ENCODE measurements around the gene ADAMTS2. TPM values are rescaled to one million over a fixed set of nuclear protein-coding genes. Genes with fewer than 3 reads are reported as not detected.

Gene ADAMTS2
- polyA plus RNA-seq (2013, experiment 1 of 2), result 5.3 TPM
- polyA plus RNA-seq (2013, experiment 2 of 2), result 5.7 TPM

DNA sequence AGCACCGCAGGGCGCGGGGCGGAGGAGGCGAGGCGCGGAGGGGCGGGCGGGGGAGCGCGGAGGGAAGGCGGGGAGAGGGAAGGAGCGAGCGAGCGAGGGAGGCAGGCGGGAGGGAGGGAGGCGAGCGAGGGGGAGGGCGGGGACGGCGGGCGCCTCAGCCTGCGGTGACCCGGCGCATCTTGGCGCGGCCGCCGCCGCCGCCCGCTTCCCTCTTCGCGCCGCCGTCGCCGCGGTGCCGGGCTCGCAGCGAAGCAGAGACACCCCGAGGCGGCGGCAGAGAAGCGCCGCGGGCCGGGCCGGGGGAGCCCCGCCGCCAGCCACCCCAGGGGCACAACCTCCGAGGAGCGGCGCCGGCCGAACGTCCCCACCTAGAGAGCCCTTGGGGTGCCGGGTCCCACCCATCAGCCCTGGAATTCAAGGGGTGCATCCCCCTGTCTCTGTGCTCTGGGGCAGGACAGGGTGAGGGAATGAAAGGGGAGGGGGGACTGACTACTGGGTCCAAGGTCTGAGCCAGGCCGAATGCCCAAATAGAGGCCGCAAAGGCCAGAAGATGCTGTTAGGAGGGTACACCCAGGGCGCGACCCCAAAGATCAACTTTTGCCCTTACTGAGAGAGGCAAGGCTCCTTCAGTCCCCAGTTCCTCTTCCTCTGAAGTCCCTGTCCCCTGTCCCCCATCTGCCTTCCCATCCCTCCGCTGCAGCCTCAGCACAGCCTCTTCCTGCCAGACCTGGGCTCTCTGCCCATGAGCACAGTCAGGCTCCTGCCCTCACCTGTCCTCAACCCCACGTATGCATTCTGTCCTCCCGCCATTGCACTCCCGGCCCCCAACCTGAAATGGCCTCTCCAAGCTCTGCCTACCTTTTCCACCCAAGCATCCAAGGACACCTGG, at the start of gene ADAMTS2:
TSS of gene ADAMTS2 (minus strand) at position 29 of the 889 bp plus-strand sequence. CDS start 133 bp downstream, outside the sequence.
- peak within 1 kb of the TSS; percentile 99 for H3K4me2 ChIP-seq (ENCODE audit: insufficient read depth, low read length, poor library complexity, severe bottlenecking)
- H3K9me3 ChIP-seq (replicated peaks in 1 of 2; ENCODE audit: control insufficient read depth in 2 of 2, insufficient read depth in 1 of 2, low read depth in 1 of 2, low read length in 2 of 2), result no peaks in the 10 kb centered on the region
- no peaks in the 10 kb centered on the region for H3K36me3 ChIP-seq (replicated peaks in 1 of 2; ENCODE audit: control insufficient read depth in 2 of 2, insufficient read depth in 2 of 2, low read length in 2 of 2)
- no peak within 1 kb of the TSS for H4K8ac ChIP-seq (ENCODE audit: low read depth, low read length)
- no peaks in the 10 kb centered on the region for H3K79me1 ChIP-seq (ENCODE audit: low read depth, low read length)
- no peak within 1 kb of the TSS for H2BK5ac ChIP-seq (ENCODE audit: low read length)
- DNase-seq (ENCODE audit: low spot score), result peak; percentile 57
- H2AK5ac ChIP-seq (ENCODE audit: low read depth, low read length), result peak within 1 kb of the TSS; percentile 81
- peak within 1 kb of the TSS; percentile 21 to 81 for H3K4me3 ChIP-seq (ENCODE audit: low read length in 2 of 2)
- H2BK120ac ChIP-seq (ENCODE audit: low read depth, low read length), result peak within 1 kb of the TSS; percentile 53
- H2BK15ac ChIP-seq (ENCODE audit: low read length), result peak within 1 kb of the TSS; percentile 65
- H3K23ac ChIP-seq (ENCODE audit: low read depth, low read length, poor library complexity), result peak within 1 kb of the TSS; percentile 16
- no peak within 1 kb of the TSS for H2BK12ac ChIP-seq (ENCODE audit: low read length)
- H2AFZ ChIP-seq (ENCODE audit: low read length), result peak within 1 kb of the TSS; percentile 85
- peak within 1 kb of the TSS; percentile 95 for H3K18ac ChIP-seq (ENCODE audit: low read length)
- no CpG with 5 or more reads among the region's 67 CpGs for WGBS, 2 donors (ENCODE audit: extremely low coverage in 2 of 2, insufficient read length in 2 of 2, insufficient replicate concordance in 1 of 2)
- H3K4me1 ChIP-seq (ENCODE audit: control insufficient read depth in 2 of 2, insufficient read depth in 1 of 2, low read depth in 1 of 2, low read length in 2 of 2), result peaks cover 4 to 12% of the 10 kb centered on the region in 2 donors
- peak within 1 kb of the TSS; percentile 87 for H3K9ac ChIP-seq (ENCODE audit: low read depth, low read length, poor library complexity)
- no peak within 1 kb of the TSS for H4K91ac ChIP-seq (ENCODE audit: low read depth, low read length, poor library complexity)
- peak within 1 kb of the TSS; percentile 91 for H3K14ac ChIP-seq (ENCODE audit: low read length)
- H3K4ac ChIP-seq (ENCODE audit: low read length), result no peak within 1 kb of the TSS
- no peak within 1 kb of the TSS for H3K27ac ChIP-seq (replicated peaks; ENCODE audit: low read length)
- peaks cover 10 to 82% (median 46%) of the 10 kb centered on the region in 3 experiments for H3K27me3 ChIP-seq (ENCODE audit: control insufficient read depth in 3 of 3, insufficient read depth in 3 of 3, low read depth in 1 of 3, low read length in 3 of 3)

DNA sequence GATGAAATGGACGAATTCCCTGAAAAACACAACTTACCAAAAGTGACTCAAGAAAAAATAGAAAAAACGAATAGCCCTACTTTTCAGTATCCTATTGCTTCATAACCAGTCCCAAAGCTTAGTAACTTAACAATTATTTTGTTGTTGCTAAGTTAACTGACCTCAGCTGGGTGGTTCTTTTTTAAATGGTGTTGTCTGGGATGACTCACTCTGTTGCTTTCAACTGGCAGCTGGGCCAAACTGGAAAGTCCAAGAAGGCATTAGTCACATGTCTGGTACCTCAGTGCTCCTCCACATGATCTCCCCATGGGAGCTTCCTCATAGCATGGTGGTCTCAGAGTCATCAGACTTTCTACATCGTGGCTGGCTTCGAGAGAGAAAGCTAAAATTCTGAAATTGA, 47.8 kb upstream of the ADAMTS2 start:
- H3K9me3 ChIP-seq (replicated peaks in 1 of 2; ENCODE audit: control insufficient read depth in 2 of 2, insufficient read depth in 1 of 2, low read depth in 1 of 2, low read length in 2 of 2), result peaks cover 3 to 8% of the 10 kb centered on the region in 2 donors
- H2BK120ac ChIP-seq (ENCODE audit: low read depth, low read length), result no peak overlapping the region
- H3K4me2 ChIP-seq (ENCODE audit: insufficient read depth, low read length, poor library complexity, severe bottlenecking), result no peak overlapping the region
- no peak overlapping the region for H2BK5ac ChIP-seq (ENCODE audit: low read length)
- H3K36me3 ChIP-seq (replicated peaks in 1 of 2; ENCODE audit: control insufficient read depth in 2 of 2, insufficient read depth in 2 of 2, low read length in 2 of 2), result no peaks in the 10 kb centered on the region
- no peak overlapping the region for H4K8ac ChIP-seq (ENCODE audit: low read depth, low read length)
- WGBS, 2 donors (ENCODE audit: extremely low coverage in 2 of 2, insufficient read length in 2 of 2, insufficient replicate concordance in 1 of 2), result no CpG with 5 or more reads among the region's 4 CpGs
- no peak overlapping the region for H2AFZ ChIP-seq (ENCODE audit: low read length)
- no peak overlapping the region for H3K9ac ChIP-seq (ENCODE audit: low read depth, low read length, poor library complexity)
- H2AK5ac ChIP-seq (ENCODE audit: low read depth, low read length), result no peak overlapping the region
- no peaks in the 10 kb centered on the region for H3K4me1 ChIP-seq (ENCODE audit: control insufficient read depth in 2 of 2, insufficient read depth in 1 of 2, low read depth in 1 of 2, low read length in 2 of 2)
- H3K79me1 ChIP-seq (ENCODE audit: low read depth, low read length), result no peaks in the 10 kb centered on the region
- H2BK12ac ChIP-seq (ENCODE audit: low read length), result no peak overlapping the region
- H3K18ac ChIP-seq (ENCODE audit: low read length), result no peak overlapping the region
- no peak overlapping the region for H3K23ac ChIP-seq (ENCODE audit: low read depth, low read length, poor library complexity)
- no peak overlapping the region for H4K91ac ChIP-seq (ENCODE audit: low read depth, low read length, poor library complexity)
- H3K4me3 ChIP-seq (ENCODE audit: low read length in 2 of 2), result no peak overlapping the region
- no peak overlapping the region for H3K4ac ChIP-seq (ENCODE audit: low read length)
- no peak overlapping the region for H3K27ac ChIP-seq (replicated peaks; ENCODE audit: low read length)
- no peak overlapping the region for H3K14ac ChIP-seq (ENCODE audit: low read length)
- DNase-seq (ENCODE audit: low spot score), result no peak
- H2BK15ac ChIP-seq (ENCODE audit: low read length), result no peak overlapping the region
- peaks cover 0 to 2% (median 0%) of the 10 kb centered on the region in 3 experiments for H3K27me3 ChIP-seq (ENCODE audit: control insufficient read depth in 3 of 3, insufficient read depth in 3 of 3, low read depth in 1 of 3, low read length in 3 of 3)

DNA sequence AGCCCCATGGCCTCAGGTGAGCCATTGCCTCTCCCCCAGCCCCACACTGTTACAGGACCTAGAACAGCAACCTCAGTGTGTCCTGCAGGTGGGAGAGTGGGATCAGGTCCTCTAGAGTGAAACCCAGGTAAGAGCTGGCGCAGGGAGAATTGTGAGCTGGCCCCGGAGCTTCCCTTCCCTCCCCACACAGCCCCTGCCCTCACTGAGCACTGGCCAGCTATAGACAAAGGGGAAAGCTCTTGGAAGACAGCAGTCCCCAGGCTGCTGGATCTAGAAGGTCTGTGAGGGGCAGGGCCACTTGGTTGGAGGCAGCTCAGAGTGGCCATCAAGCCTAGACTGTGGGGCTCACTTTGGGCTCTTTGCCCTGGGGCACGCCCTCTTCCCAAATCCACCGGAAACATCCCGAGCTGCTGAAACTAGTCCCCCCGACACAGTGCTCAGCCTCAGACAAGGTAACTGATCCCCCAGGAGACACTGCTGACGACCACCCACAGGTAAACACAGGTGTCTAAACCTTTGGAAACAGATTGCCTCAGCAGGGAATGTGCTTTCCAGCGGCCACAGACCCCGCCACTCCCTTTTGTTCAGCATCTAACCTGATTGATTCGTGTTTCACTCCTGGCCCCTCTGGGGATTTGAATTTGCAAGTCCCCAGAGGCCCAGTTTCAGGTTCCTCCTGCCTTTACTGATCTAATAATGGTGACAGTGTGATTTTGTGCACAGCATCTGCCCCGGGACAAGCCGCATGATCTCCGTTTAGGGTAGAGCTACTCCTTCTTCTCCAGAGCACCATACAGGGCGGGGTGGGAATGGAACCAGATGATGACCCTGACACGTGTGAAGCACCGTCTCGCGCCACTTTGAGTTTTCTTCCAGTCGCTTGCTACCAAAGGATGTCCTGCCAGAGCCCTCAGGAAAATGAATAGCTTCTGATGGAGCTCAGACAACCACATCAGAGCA, 42.2 kb upstream of the ADAMTS2 start:
- Histone ChIP-seq H3K9ac (ENCODE audit: low read depth, low read length, poor library complexity) (peak overlapping the region; percentile 45), H3K18ac (ENCODE audit: low read length) (peak overlapping the region; percentile 23), H3K36me3 (replicated peaks in 1 of 2; ENCODE audit: control insufficient read depth in 2 of 2, insufficient read depth in 2 of 2, low read length in 2 of 2) (no peaks in the 10 kb centered on the region), H3K79me1 (ENCODE audit: low read depth, low read length) (no peaks in the 10 kb centered on the region), H2AK5ac (ENCODE audit: low read depth, low read length) (peak overlapping the region; percentile 51), H4K8ac (ENCODE audit: low read depth, low read length) (no peak overlapping the region), H2BK5ac (ENCODE audit: low read length) (no peak overlapping the region), H3K4me2 (ENCODE audit: insufficient read depth, low read length, poor library complexity, severe bottlenecking) (no peak overlapping the region), H3K4me1 (ENCODE audit: control insufficient read depth in 2 of 2, insufficient read depth in 1 of 2, low read depth in 1 of 2, low read length in 2 of 2) (no peaks in the 10 kb centered on the region), H3K27ac (replicated peaks; ENCODE audit: low read length) (no peak overlapping the region), H3K14ac (ENCODE audit: low read length) (no peak overlapping the region), H3K27me3 (ENCODE audit: control insufficient read depth in 3 of 3, insufficient read depth in 3 of 3, low read depth in 1 of 3, low read length in 3 of 3) (peaks cover 0 to 2% (median 0%) of the 10 kb centered on the region in 3 experiments), H2AFZ (ENCODE audit: low read length) (no peak overlapping the region), H3K9me3 (replicated peaks in 1 of 2; ENCODE audit: control insufficient read depth in 2 of 2, insufficient read depth in 1 of 2, low read depth in 1 of 2, low read length in 2 of 2) (peaks cover 0 to 14% of the 10 kb centered on the region in 2 donors), H3K23ac (ENCODE audit: low read depth, low read length, poor library complexity) (no peak overlapping the region), H3K4ac (ENCODE audit: low read length) (peak overlapping the region; percentile 91), H4K91ac (ENCODE audit: low read depth, low read length, poor library complexity) (no peak overlapping the region), H2BK12ac (ENCODE audit: low read length) (no peak overlapping the region), H2BK15ac (ENCODE audit: low read length) (no peak overlapping the region), H3K4me3 (ENCODE audit: low read length in 2 of 2) (no peak overlapping the region), H2BK120ac (ENCODE audit: low read depth, low read length) (no peak overlapping the region)
- WGBS, 2 donors (ENCODE audit: extremely low coverage in 2 of 2, insufficient read length in 2 of 2, insufficient replicate concordance in 1 of 2), result no CpG with 5 or more reads among the region's 19 CpGs
- DNase-seq (ENCODE audit: low spot score), result no peak
